ENCODE results near the gene PIGH.

GRCh38 chr14:67556671-67557070 is 43.4 kb downstream of the PIGH start:
- TF ChIP-seq CTCF (IDR thresholded peaks at IDR 0.05): no peak
- TF ChIP-seq POLR2A (IDR thresholded peaks at IDR 0.05): no peak
